Stimulated activated CD8-positive, alpha-beta memory T cell treated with anti-CD3 and anti-CD28 coated beads, Interleukin-4, amount 100 ng/mL, for 24 hours (primary cell): ENCODE measurements around the gene PLPPR4.
"Not testable (repeated sequence)": the region's sequence is repeated elsewhere in the genome, so short reads cannot be mapped to it uniquely, and the experiment has no call there.

Experiments used
- DNase-seq: peaks from one replicate; pipeline ENCODE4 v3.0.0-alpha.2; 2020; ENCODE audit warnings: low read depth

PLPPR4 gene

GRCh38 chr1:99268021-99268420 lies 3.7 kb downstream of the PLPPR4 start:
- no peak for DNase-seq

- no peak for DNase-seq
These were observed 5.0 kb downstream of the PLPPR4 start for GRCh38 chr1:99269321-99269720.

- no peak for DNase-seq
These were observed 6.4 kb downstream of the PLPPR4 start for GRCh38 chr1:99270646-99271045.

- DNase-seq, result no peak
These were observed 7.0 kb downstream of the PLPPR4 start for GRCh38 chr1:99271249-99271648.

GRCh38 chr1:99277066-99277465 lies 12.8 kb downstream of the PLPPR4 start:
- DNase-seq, result no peak

- no peak for DNase-seq
These were observed 15.2 kb downstream of the PLPPR4 start for GRCh38 chr1:99279525-99279924.

GRCh38 chr1:99281105-99281504 lies 16.8 kb downstream of the PLPPR4 start:
- DNase-seq, result no peak

GRCh38 chr1:99282536-99282935 lies 18.2 kb downstream of the PLPPR4 start:
- no peak for DNase-seq

GRCh38 chr1:99283521-99283920 lies 19.2 kb downstream of the PLPPR4 start:
- not testable (repeated sequence) for DNase-seq

- no peak for DNase-seq
These were observed 28.6 kb downstream of the PLPPR4 start for GRCh38 chr1:99292886-99293285.

GRCh38 chr1:99297923-99298322 lies 33.6 kb downstream of the PLPPR4 start:
- no peak for DNase-seq

GRCh38 chr1:99304725-99305282 lies 40.5 kb downstream of the PLPPR4 start:
- DNase-seq, result no peak

GRCh38 chr1:99305626-99306025 lies 41.3 kb downstream of the PLPPR4 start:
- no peak for DNase-seq

GRCh38 chr1:99306056-99306455 lies 41.8 kb downstream of the PLPPR4 start:
- no peak for DNase-seq

- DNase-seq, result no peak
These were observed 42.4 kb downstream of the PLPPR4 start for GRCh38 chr1:99306644-99307043.

GRCh38 chr1:99315305-99315704 lies 51.0 kb downstream of the PLPPR4 start:
- DNase-seq, result no peak

- DNase-seq, result no peak
These were observed 62.1 kb downstream of the PLPPR4 start for GRCh38 chr1:99326215-99326949.

- no peak for DNase-seq
These were observed 63.1 kb downstream of the PLPPR4 start for GRCh38 chr1:99327357-99327756.

GRCh38 chr1:99328171-99328570 lies 63.9 kb downstream of the PLPPR4 start:
- DNase-seq, result no peak

- DNase-seq, result no peak
These were observed 66.8 kb downstream of the PLPPR4 start for GRCh38 chr1:99331083-99331482.

- DNase-seq, result no peak
These were observed 67.3 kb downstream of the PLPPR4 start for GRCh38 chr1:99331636-99332035.

GRCh38 chr1:99332561-99332960 lies 68.3 kb downstream of the PLPPR4 start:
- no peak for DNase-seq

- no peak for DNase-seq
These were observed 70.7 kb downstream of the PLPPR4 start for GRCh38 chr1:99334991-99335390.
